ENCODE measurements around the gene DNPH1. TPM values are rescaled to one million over a fixed set of nuclear protein-coding genes. Genes with fewer than 3 reads are reported as not detected.

Gene DNPH1
- total RNA-seq, 1 experiment from 2014 or later, result 43.5 TPM

DNA sequence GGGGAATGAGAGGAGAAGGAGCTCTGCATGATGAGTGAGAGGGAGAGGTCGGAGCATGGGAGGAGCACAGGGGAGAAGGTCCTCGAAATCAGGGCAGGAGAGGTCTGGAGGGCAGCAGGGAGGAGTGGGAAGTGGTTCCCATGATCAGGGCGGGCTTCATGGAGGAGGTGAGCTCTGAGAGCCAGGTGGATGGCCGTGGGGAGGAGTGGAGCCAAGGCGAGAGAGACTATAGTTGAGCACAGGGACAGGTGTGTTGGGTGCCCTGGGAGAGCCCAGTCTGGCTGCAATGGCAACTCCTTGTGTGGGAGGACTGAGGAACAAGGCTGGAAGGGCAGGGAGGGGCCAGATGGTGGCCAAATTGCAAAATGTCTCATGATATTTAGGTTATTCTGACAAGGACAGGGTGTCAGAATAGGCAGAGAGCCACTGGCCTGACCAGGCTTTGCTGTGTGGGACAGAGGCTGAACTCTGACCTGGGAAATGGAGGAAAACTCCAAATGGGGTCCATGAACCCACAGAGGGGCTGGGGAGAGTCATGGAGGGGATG, 35.4 kb upstream of the DNPH1 start:
- DNase-seq, result no peak
- H3F3A ChIP-seq (ENCODE audit: insufficient read depth, low read depth), result no peaks in the 10 kb centered on the region
- no peak overlapping the region for H3K4me2 ChIP-seq
- H3K79me2 ChIP-seq (ENCODE audit: low read depth), result no peaks in the 10 kb centered on the region
- H4K20me1 ChIP-seq (ENCODE audit: insufficient read depth), result no peaks in the 10 kb centered on the region
- H3K4me3 ChIP-seq, result no peak overlapping the region
- no TSS peak for BruUV-seq (replicated peaks)
- H3K4me1 ChIP-seq (replicated peaks; ENCODE audit: insufficient read depth), result no peaks in the 10 kb centered on the region
- no peak for TF ChIP-seq EZH2 (IDR thresholded peaks at IDR 0.05; ENCODE audit: low read depth)
- TF ChIP-seq, protein P1, sequence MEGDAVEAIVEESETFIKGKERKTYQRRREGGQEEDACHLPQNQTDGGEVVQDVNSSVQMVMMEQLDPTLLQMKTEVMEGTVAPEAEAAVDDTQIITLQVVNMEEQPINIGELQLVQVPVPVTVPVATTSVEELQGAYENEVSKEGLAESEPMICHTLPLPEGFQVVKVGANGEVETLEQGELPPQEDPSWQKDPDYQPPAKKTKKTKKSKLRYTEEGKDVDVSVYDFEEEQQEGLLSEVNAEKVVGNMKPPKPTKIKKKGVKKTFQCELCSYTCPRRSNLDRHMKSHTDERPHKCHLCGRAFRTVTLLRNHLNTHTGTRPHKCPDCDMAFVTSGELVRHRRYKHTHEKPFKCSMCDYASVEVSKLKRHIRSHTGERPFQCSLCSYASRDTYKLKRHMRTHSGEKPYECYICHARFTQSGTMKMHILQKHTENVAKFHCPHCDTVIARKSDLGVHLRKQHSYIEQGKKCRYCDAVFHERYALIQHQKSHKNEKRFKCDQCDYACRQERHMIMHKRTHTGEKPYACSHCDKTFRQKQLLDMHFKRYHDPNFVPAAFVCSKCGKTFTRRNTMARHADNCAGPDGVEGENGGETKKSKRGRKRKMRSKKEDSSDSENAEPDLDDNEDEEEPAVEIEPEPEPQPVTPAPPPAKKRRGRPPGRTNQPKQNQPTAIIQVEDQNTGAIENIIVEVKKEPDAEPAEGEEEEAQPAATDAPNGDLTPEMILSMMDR (conservative IDR thresholded peaks at IDR 0.05), result no peak
- H2AFZ ChIP-seq, result no peak overlapping the region
- no peaks in the 10 kb centered on the region for H3K9me2 ChIP-seq (ENCODE audit: insufficient read depth)
- H3K27me3 ChIP-seq (ENCODE audit: insufficient read depth, low read depth), result no peaks in the 10 kb centered on the region
- POLR2A ChIA-PET (ENCODE audit: unreplicated experiment), result no interaction called here
- no peaks in the 10 kb centered on the region for H3K36me3 ChIP-seq (ENCODE audit: low read depth)
- CTCF ChIA-PET, result interaction anchor here (1.1 kb wide), 1 partner anchor 232 kb away, joined by 6 read pairs; no protein-coding TSS in a partner anchor
- intact Hi-C loops (cut with micrococcal nuclease; ENCODE audit: unreplicated experiment), result no loop called here
- H3K9me3 ChIP-seq (ENCODE audit: insufficient read depth, low read depth), result no peaks in the 10 kb centered on the region
- no peak overlapping the region for H3K27ac ChIP-seq

DNA sequence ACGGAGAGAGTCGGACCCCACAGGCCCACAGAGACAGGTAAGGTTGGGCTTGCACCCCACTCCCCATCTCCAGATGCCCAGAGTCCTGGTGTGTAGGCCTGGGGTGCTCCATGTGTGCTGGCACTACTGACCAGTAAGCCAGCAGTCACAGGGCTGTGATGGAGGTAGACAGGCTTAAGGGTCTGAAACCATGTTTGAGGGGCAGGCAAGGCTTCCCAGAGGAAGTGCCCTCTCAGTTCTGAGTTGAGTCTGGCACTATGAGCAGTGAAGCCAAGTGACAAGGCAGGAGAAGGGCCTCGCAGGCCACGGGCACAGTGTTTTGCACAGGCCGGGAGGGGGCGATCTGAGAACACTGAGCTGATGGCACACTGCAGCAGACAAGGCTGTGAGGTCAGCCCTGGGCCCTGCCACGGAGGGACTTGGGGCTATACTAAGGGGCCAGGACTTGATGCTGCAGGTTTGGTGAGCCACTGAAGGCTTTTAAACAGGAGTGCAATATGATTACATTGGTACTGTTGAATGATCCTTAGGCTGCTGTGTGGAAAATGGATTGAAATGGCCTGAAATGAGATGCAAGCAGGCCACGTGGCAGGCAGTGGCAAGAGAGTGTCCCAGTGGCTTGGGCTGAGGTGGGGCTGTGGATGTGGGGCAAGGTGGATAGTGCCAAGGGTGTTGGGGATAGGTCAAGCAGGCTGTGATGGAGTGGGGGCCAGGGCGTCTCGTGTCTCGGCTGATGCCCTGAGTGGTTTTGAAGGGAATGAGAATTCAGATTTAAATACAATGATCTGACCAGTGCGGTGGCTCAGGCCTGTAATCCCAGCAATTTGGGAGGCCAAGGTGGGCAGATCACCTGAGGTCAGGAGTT, 34.3 kb upstream of the DNPH1 start:
- Histone ChIP-seq H3K4me3 (no peak overlapping the region), H3F3A (ENCODE audit: insufficient read depth, low read depth) (no peaks in the 10 kb centered on the region), H3K9me3 (ENCODE audit: insufficient read depth, low read depth) (no peaks in the 10 kb centered on the region), H3K4me2 (no peak overlapping the region), H2AFZ (no peak overlapping the region), H3K79me2 (ENCODE audit: low read depth) (no peaks in the 10 kb centered on the region), H3K27me3 (ENCODE audit: insufficient read depth, low read depth) (no peaks in the 10 kb centered on the region), H3K36me3 (ENCODE audit: low read depth) (no peaks in the 10 kb centered on the region), H3K9me2 (ENCODE audit: insufficient read depth) (no peaks in the 10 kb centered on the region), H4K20me1 (ENCODE audit: insufficient read depth) (no peaks in the 10 kb centered on the region), H3K4me1 (replicated peaks; ENCODE audit: insufficient read depth) (no peaks in the 10 kb centered on the region), H3K27ac (no peak overlapping the region)
- intact Hi-C loops (cut with micrococcal nuclease; ENCODE audit: unreplicated experiment), result loop anchor here (1.0 kb wide), 3 partner anchors 71 to 233 kb away; no protein-coding TSS in a partner anchor
- ChIA-PET CTCF (interaction anchor here (0.5 to 2.0 kb wide), 4 partner anchors 15 to 233 kb away, joined by 3 to 6 read pairs (median 4); no protein-coding TSS in a partner anchor), POLR2A (ENCODE audit: unreplicated experiment) (interaction anchor here (0.5 kb wide), 1 partner anchor 665 kb away, joined by 7 read pairs; no protein-coding TSS in a partner anchor)
- no TSS peak for BruUV-seq (replicated peaks)
- TF ChIP-seq, protein P1 (conservative IDR thresholded peaks at IDR 0.05), result peak; percentile 83
- TF ChIP-seq EZH2 (IDR thresholded peaks at IDR 0.05; ENCODE audit: low read depth), result no peak
- DNase-seq, result peak in 1 of 2 experiments; percentile 74

DNA sequence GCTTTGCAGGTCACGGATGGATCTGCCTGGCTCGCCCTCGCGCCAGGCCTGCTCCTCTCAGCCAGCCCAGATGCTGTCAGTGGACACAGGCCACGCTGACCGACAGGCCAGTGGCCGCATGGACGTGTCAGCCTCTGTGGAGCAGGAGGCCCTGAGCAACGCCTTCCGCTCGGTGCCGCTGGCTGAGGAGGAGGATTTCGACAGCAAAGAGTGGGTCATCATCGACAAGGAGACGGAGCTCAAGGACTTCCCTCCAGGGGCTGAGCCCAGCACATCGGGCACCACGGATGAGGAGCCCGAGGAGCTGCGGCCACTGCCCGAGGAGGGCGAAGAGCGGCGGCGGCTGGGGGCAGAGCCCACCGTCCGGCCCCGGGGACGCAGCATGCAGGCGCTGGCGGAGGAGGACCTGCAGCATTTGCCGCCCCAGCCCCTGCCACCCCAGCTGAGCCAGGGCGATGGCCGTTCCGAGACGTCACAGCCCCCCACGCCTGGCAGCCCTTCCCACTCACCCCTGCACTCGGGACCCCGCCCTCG, 33.6 kb upstream of the DNPH1 start:
- no peaks in the 10 kb centered on the region for H3K36me3 ChIP-seq (ENCODE audit: low read depth)
- no peak for TF ChIP-seq EZH2 (IDR thresholded peaks at IDR 0.05; ENCODE audit: low read depth)
- TF ChIP-seq, protein P1 (conservative IDR thresholded peaks at IDR 0.05), result no peak
- intact Hi-C loops (cut with micrococcal nuclease; ENCODE audit: unreplicated experiment), result loop anchor here (1.0 kb wide), 3 partner anchors 71 to 233 kb away; no protein-coding TSS in a partner anchor
- no peaks in the 10 kb centered on the region for H3K9me3 ChIP-seq (ENCODE audit: insufficient read depth, low read depth)
- no peak overlapping the region for H3K4me3 ChIP-seq
- no peaks in the 10 kb centered on the region for H3F3A ChIP-seq (ENCODE audit: insufficient read depth, low read depth)
- H3K4me2 ChIP-seq, result no peak overlapping the region
- H2AFZ ChIP-seq, result no peak overlapping the region
- no peaks in the 10 kb centered on the region for H3K79me2 ChIP-seq (ENCODE audit: low read depth)
- ChIA-PET POLR2A (ENCODE audit: unreplicated experiment) (no interaction called here), CTCF (interaction anchor here (2.0 kb wide), 1 partner anchor 72 kb away, joined by 5 read pairs; no protein-coding TSS in a partner anchor)
- H4K20me1 ChIP-seq (ENCODE audit: insufficient read depth), result no peaks in the 10 kb centered on the region
- no TSS peak for BruUV-seq (replicated peaks)
- no peaks in the 10 kb centered on the region for H3K9me2 ChIP-seq (ENCODE audit: insufficient read depth)
- no peak for DNase-seq
- H3K27me3 ChIP-seq (ENCODE audit: insufficient read depth, low read depth), result no peaks in the 10 kb centered on the region
- H3K27ac ChIP-seq, result no peak overlapping the region
- no peaks in the 10 kb centered on the region for H3K4me1 ChIP-seq (replicated peaks; ENCODE audit: insufficient read depth)

All from PC-9 (cell line).